Measurements from ENCODE around the gene PLCH2. TPM values are rescaled to one million over a fixed set of nuclear protein-coding genes. Genes with fewer than 3 reads are reported as not detected.

The PLCH2 gene
- total RNA-seq, 4 donors from 2014 or later, result not detected

- no peak overlapping the region for H3K4me3 ChIP-seq
- TF ChIP-seq CTCF (IDR thresholded peaks at IDR 0.05 in 4 of 5, conservative IDR thresholded peaks at IDR 0.05 in 1 of 5) (no peak), POLR2A (IDR thresholded peaks at IDR 0.05) (no peak)
Observed at GRCh38 chr1:2432441-2432844, 43.6 kb upstream of the PLCH2 start.

GRCh38 chr1:2433196-2433595, 42.9 kb upstream of the PLCH2 start:
- in situ Hi-C loops (cut with MboI; ENCODE audit: low sequenced_read_pairs in 4 of 4), result no loop called here

More at GRCh38 chr1:2432441-2432844, 43.6 kb upstream of the PLCH2 start:
- H3K27me3 ChIP-seq, result peaks cover 29 to 50% (median 31%) of the 10 kb centered on the region in 3 donors
- in situ Hi-C loops (cut with MboI; ENCODE audit: low sequenced_read_pairs in 4 of 4), result no loop called here
- intact Hi-C loops (cut with DNase I; ENCODE audit: low total_unique reads), result no loop called here
- no peaks in the 10 kb centered on the region for H3K36me3 ChIP-seq
- no peaks in the 10 kb centered on the region for H3K4me1 ChIP-seq
- DNase-seq (no peak), ATAC-seq (no peak)
- H3K9me3 ChIP-seq, result no peaks in the 10 kb centered on the region
- H3K27ac ChIP-seq, result no peak overlapping the region

DNA sequence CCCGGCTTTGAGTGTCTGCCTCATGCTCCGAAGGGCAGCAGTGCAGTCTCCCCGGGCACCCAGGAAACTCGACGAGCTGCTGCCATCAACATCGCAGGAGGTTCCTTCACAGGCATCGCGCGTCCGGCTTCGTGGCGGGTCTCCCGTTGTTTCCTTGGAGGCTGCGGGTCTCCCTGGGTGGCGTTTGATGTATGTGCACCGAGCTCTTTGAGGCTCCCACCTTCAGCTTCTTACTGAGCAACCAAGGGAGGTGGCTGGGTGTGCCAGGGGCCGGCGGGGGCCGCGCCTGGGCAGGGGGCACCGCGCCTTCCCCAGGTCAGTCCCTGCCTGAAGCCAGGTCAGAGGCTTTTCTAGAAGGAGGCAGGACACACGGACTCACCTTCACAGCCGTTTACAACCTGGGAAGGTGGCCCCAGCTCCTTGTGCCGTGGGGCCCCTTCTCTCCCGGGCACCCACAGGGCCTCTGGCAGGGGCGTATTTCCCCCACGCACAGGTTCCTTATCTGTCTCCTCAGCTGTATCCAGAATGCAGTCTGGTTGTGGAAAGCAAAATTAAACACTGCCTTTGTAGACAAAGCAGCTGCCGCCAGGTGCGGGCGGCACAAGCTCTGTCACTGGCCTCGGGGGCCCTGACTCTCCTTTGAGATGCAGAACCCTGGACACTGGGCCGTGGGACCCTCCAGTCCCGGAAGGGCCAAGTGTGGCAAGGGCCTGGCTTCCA, 42.0 kb upstream of the PLCH2 start:
- no peaks in the 10 kb centered on the region for H3K36me3 ChIP-seq
- H3K9me3 ChIP-seq, result no peaks in the 10 kb centered on the region
- H3K27me3 ChIP-seq, result peaks cover 28 to 40% (median 32%) of the 10 kb centered on the region in 3 donors
- no peak overlapping the region for H3K4me3 ChIP-seq
- ATAC-seq (no peak), DNase-seq (no peak)
- H3K27ac ChIP-seq, result no peak overlapping the region
- H3K4me1 ChIP-seq, result no peaks in the 10 kb centered on the region
- intact Hi-C loops (cut with DNase I; ENCODE audit: low total_unique reads), result no loop called here
- TF ChIP-seq CTCF (IDR thresholded peaks at IDR 0.05 in 4 of 5, conservative IDR thresholded peaks at IDR 0.05 in 1 of 5) (no peak), POLR2A (IDR thresholded peaks at IDR 0.05) (no peak)
- in situ Hi-C loops (cut with MboI; ENCODE audit: low sequenced_read_pairs in 4 of 4), result no loop called here

More at GRCh38 chr1:2433196-2433595, 42.9 kb upstream of the PLCH2 start:
- Histone ChIP-seq H3K27ac (no peak overlapping the region), H3K9me3 (no peaks in the 10 kb centered on the region), H3K4me3 (no peak overlapping the region), H3K27me3 (peaks cover 28 to 46% (median 28%) of the 10 kb centered on the region in 3 donors), H3K36me3 (no peaks in the 10 kb centered on the region), H3K4me1 (no peaks in the 10 kb centered on the region)
- ATAC-seq (no peak), DNase-seq (no peak)
- intact Hi-C loops (cut with DNase I; ENCODE audit: low total_unique reads), result no loop called here
- TF ChIP-seq POLR2A (IDR thresholded peaks at IDR 0.05), result no peak
- no peak for TF ChIP-seq CTCF (IDR thresholded peaks at IDR 0.05 in 4 of 5, conservative IDR thresholded peaks at IDR 0.05 in 1 of 5)

- in situ Hi-C loops (cut with MboI; ENCODE audit: low sequenced_read_pairs in 4 of 4), result no loop called here
- intact Hi-C loops (cut with DNase I; ENCODE audit: low total_unique reads), result no loop called here
Observed at GRCh38 chr1:2435091-2435490, 41.0 kb upstream of the PLCH2 start.

More at GRCh38 chr1:2435091-2435490, 41.0 kb upstream of the PLCH2 start:
- ATAC-seq (no peak), DNase-seq (no peak)
- no peaks in the 10 kb centered on the region for H3K4me1 ChIP-seq
- no peak overlapping the region for H3K27ac ChIP-seq
- no peaks in the 10 kb centered on the region for H3K9me3 ChIP-seq
- no peaks in the 10 kb centered on the region for H3K36me3 ChIP-seq
- H3K27me3 ChIP-seq, result peaks cover 23 to 41% (median 26%) of the 10 kb centered on the region in 3 donors
- H3K4me3 ChIP-seq, result no peak overlapping the region
- no peak for TF ChIP-seq CTCF (IDR thresholded peaks at IDR 0.05 in 4 of 5, conservative IDR thresholded peaks at IDR 0.05 in 1 of 5)
- no peak for TF ChIP-seq POLR2A (IDR thresholded peaks at IDR 0.05)
